DMS 273 (cell line): ENCODE data around the gene TEPSIN.
"Not testable (repeated sequence)": the region's sequence is repeated elsewhere in the genome, so short reads cannot be mapped to it uniquely, and the experiment has no call there.

Experiments used
- DNase-seq: peaks from one replicate; lab custom pipeline; 2025; ENCODE audit not compliant: unreplicated experiment; lab: John Stamatoyannopoulos, UW

The TEPSIN gene

GRCh38 chr17:81237591-81238489 is 1.0 kb downstream of the TEPSIN start:
- no peak for DNase-seq

- no peak for DNase-seq
Measured at GRCh38 chr17:81236784-81237183, 2.1 kb downstream of the TEPSIN start.

DNA sequence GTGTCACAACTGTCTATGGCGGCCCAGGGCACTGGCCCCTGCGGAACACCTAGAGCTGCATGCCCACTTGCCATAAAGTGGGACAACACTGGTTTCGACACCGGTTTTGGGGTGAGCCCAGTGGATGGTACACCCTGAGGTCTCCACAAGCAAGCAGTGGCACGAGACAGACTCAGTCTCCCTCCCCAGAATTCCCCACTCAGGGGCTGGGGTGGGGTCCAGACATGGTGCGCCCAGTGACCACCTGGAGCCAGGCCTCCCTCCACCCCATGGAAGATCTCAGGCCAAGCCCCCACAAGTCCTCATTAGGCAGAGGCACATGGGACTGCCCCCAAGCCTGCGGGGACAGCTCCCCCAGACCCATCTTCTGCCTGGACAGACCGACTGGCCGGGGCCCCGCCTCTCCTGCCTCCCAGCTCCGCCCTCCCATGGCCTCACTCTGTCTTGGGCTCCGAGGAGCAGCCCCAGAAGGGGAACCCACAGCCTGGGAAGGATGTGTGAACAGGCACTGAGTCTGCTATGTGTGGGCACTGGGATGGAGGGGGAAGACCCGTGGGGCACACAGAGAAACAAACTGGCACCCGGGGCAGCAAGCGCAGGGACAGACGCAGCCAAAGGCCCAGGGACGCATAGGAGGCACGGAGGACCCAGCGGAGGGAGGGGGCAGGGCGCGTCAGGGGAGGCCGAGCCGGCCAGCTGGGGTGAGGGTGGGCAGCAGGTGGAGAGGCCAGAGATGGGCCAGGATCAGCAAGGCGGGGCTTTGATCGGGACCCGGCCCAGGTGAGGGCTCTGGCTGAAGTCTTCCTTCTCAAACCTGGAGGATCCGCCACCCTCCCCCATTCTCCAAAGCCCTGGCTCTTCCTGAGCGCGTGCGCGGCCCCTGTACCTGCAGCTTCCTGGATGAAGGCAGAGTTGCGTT is 2.8 kb downstream of the TEPSIN start:
- DNase-seq, result no peak

DNA sequence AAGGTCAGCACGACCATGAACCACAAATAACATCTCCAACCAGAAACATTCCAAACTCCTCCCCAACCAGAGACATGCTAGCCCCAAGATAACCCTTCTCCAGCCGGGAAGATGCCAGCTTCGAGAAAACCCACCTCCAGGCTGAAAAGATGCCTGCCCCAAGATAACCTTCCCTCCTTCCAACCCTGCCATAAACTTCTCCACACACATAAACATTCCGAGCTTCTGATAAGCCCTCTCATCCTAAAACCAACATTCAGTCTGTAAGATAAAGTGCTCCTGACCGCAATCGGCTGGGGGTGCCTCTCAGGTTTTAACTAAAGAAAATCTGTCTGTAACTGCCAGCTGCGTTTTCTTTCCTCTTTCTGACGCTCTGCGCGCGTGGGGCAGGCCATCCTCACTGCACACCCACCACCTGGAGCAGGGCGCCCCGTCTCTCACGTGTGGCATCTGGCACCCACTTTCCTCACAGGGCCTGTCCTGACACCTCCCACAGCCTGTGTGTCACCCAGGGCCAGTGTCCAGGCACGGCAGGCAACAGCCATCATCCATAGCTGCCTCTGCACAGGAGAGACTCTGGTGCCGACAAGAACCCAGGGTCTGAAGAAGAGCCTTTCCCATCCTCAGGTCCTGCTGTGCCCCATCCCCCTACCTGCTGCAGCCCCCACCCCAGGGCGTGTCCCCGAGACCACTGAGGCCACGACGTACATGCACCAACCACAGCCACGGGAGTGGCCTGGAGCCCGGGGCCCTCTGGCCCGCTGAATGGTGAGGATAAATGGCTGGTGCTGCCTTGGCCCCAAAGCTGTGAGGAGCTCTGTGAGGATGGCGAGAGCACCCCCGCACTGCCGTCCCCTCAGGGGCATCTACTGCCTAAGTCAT is 3.7 kb downstream of the TEPSIN start:
- no peak for DNase-seq

GRCh38 chr17:81234506-81234855 is 4.4 kb downstream of the TEPSIN start:
- no peak for DNase-seq

DNA sequence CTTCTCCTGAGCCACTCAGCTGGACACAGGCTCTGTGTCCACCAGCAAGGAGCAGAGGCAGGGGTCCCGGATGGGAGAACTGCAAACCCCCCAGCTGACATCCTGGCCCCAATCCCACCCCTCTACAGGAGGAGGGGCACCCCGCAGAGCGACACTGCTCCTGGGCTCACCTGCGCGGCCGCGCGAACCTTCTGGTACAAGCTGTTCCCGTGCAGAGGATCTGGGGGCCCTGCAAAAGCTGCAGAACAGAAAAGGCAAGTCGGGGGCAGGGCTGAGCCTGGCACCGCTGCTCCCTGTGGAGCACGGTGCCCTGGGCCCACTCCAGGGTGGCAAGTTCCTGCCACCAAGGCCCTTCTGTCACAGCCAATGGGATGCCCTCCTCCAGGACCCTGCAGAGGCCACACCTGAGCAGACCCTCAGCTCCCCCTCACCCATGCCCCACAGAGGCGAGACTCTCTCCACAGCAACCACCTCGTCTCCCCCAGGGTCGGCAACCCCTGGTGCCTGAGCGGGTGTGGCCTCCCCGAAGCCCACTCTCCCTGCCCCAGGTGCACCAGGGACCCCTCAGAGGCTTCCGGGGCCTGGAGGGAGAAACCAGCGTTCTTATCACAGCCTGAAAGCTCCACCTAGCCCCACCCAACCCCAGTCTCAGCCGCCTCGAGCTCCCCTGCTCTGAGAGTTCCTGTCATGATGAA is 4.9 kb downstream of the TEPSIN start:
- no peak for DNase-seq

DNA sequence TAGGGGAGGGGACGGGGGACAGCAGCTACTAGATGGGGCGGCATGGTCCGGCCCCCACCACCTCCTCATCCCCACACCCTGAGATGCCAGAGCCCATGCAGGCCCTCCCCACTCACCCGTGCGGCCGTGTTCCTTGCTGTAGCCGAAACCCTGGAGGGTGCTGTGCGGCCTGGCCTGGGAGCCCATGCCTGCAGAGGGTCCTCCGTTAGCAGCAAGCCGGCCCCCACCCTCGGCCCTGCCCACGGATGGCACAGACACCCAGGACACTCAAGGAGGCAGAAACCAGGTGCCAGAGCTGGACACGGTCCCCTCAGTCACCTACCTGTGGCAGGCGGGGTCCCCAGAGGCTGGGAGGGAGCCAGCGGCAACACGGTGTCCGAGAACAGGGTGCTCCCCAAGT is 5.5 kb downstream of the TEPSIN start:
- DNase-seq, result no peak

DNA sequence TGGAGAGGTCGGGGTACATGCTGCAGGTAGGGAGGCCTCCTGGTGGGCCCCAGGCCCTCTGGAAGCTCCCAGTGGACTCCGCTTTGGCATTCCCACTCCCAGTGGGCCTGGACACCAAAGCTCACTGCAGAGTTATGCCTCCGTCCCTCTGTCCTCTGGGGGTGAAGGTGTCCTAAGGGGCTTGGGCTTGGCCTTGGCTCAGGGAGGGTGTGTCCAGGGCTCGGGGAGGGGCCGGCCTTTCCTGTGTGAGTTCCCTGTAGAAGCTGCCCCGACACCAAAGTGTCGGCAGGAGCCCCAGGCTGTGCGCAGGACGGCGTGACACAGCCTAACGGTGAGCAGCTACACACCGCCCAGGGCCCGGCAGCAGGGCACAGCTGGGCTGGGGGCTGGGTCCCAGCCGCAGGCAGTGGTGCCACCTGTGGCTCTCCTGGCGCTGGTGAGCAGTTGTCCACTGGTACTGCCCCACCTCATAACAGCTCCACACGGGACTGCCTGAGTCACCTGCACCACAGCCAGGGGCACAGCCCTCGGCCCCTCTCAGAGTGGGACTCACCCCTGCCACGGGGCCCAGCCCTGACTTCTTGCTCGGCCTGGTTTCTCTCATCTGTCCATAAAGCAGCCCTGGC is 6.1 kb downstream of the TEPSIN start:
- no peak for DNase-seq

GRCh38 chr17:81231766-81232581 is 6.9 kb downstream of the TEPSIN start:
- DNase-seq, result no peak

DNA sequence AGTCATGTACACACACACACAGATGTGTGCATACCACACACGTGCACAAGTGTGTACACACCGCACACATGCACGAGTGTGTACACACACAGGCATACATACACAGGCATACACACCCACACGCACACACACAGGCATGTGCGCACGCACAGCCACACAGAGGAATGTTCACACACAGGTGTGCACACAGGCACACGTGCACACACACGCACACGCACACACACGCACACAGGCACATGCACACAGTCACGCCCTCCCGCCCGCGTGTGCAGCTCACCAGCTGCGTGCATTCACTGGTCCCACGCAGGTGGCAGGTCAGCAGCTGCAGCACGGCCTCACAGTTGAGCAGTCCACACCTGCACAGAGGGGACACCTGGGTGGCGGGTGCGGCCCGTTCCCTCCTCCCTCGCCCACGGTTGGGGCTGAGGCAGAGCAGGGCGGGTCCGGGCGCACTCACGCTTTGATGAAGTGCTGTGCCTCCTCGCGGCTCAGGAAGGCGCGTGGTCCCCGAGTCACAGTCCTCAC is 7.7 kb downstream of the TEPSIN start:
- no peak for DNase-seq

GRCh38 chr17:81230043-81230820 is 8.6 kb downstream of the TEPSIN start:
- DNase-seq, result peak; percentile 37

DNA sequence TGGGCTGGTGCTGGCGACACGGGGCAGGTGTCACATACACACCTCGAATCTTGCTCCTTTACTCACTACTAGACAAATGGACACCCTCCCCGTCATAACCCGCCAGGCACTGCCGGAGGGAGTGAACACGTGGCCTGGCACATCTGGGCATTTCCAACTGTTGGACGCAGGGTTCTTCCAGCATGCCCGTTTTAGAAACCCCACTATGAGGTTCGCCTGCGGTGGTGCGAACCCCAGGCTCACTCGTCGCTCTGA is 9.3 kb downstream of the TEPSIN start:
- DNase-seq, result no peak

DNA sequence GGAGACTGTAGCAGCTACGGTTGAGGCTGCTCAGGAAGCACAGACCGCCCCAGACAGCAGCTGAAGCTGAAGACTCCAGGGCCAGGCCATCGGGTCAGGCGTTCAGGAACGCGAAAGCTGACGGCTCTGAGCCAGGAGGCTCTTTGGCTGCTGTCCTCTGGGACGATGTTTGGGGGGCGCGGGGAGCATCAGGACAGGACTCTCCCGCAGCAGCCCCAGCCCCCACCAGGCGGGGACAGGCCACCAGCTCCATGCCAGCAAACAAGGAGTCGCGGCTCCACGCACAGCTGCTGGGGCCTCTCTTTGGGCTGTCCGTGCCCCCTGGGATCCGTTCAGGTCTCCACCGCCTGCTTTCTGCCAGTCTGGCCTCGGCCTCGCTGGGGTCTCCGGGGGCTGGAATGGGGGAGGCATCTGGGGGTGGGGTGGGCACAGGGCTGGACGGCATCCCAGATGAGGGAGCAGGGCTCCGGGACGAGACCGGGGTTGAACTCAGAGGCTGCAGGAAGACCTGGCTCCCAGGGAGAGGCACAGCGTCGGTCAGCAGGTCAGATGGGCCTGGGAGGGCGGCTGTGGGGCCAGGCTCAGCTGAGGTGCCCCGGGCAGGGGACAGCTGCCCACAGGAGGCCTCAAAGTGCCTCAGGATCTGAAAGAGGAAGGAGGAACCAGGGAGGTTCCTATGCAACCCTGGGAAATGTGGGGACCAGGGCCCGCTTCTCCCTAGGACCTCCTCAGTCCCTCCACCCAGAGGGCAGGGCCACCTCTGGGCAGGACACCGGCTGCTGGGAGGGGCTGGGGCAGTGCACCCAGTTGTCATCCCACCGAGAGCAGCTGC is 9.8 kb downstream of the TEPSIN start:
- DNase-seq, result no peak

GRCh38 chr17:81228420-81228819 is 10.4 kb downstream of the TEPSIN start:
- no peak for DNase-seq

DNA sequence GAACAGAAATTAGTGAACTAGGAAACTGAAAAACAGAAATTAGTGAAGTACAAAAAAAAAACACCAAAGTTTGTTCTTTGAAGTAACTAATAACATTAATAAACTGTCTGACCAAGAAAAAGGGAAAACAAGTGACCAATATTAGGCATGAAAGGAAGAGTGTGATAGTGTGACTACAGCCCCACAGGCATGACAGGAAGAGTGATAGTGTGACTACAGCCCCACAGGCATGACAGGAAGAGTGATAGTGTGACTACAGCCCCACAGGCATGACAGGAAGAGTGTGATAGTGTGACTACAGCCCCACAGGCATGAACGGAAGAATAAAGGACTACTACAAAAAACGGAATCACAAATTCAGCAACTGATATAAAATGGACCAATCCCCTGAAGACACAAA is 11.2 kb downstream of the TEPSIN start:
- DNase-seq, result not testable (repeated sequence)

DNA sequence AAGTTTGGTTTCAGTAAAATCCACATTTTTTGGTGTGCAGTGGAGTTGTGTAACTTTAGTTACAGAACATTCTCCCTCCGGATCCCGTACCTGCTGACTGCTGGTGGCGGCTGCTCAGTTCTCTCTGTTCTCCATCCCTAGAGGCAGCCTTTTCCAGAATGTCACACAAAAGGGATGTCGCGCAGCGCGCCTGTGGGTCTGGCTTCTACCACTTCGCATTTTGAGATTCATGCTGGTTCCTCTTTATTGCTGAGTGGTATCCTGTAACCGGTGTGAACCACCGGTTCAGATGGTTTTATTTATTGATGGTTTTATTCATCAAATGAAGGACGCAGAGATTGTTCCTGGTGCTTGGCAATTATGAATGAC is 15.1 kb downstream of the TEPSIN start:
- DNase-seq, result no peak

GRCh38 chr17:81222906-81223761 is 15.7 kb downstream of the TEPSIN start, which contains the start of gene CEP131:
Gene CEP131, minus strand, starts transcription at chr17:81222965. Its CDS starts 2,909 bp downstream, at chr17:81220056.
- peak; percentile 99 for DNase-seq
